ENCODE results near the gene CTSH. TPM values are rescaled to one million over a fixed set of nuclear protein-coding genes. Genes with fewer than 3 reads are reported as not detected.

CTSH gene
- total and polyA plus RNA-seq, 2 donors (not counting 1 experiment from before 2014, with no cell fraction given), result 5.3 to 6.9 TPM

DNA sequence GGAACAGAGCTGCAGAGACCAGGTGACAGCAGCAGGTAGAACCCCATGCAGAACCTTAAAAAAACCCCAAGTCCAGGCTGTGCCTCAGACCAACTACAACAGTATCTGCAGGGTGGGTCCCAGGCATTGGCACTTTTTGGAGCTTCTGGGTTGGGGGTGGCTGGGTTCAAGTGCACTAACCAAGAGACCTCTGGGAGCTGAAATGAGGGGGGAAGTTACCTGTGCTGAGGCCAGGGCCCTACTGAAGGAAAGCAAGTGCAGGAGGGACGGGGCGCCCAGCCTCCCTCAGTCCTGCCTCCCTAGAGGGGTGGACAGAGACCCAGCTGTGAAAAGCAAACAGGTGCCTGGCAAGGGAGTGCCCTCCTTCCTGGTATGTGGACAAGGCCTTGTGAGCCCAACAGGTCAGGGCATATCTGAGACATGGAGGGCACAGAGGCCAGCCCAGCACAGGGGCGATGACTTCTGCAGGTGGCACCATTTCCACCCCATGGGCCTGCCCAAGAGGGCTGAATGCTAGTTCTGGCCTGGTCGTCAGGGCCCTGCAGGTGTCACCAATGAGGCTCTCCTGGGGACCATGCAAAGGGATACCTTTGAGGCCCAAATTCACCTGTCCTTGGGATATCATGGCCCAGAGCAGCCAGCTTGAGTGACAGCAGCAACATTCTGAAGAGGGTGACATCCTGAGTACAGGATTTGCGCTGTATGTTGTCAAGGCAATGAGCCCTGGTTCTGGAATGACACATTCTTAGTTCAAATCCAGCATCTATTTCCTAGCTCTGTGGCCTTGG lies 18.7 kb downstream of the CTSH start:
- Histone ChIP-seq H3K27ac (ENCODE audit: insufficient read depth, low read length) (no peak overlapping the region), H3K9me3 (ENCODE audit: control insufficient read depth, insufficient read depth, low read depth, low read length) (no peaks in the 10 kb centered on the region), H3K36me3 (ENCODE audit: control insufficient read depth, insufficient read depth, low read length) (peaks cover 9% of the 10 kb centered on the region), H3K9ac (ENCODE audit: insufficient read depth, low read length) (no peak overlapping the region), H4K20me1 (ENCODE audit: control insufficient read depth, extremely low read depth, insufficient read depth, low read length) (no peaks in the 10 kb centered on the region), H3K27me3 (ENCODE audit: control insufficient read depth, insufficient read depth, low read length) (no peaks in the 10 kb centered on the region), H3K4me2 (ENCODE audit: extremely low read depth, insufficient read depth, low read length) (no peak overlapping the region), H3K4me1 (ENCODE audit: control insufficient read depth, extremely low read depth, insufficient read depth, low read length) (peaks cover 7% of the 10 kb centered on the region), H2AFZ (ENCODE audit: low read length) (no peak overlapping the region), H3K4me3 (replicated peaks in 1 of 4; ENCODE audit: control extremely low read depth in 1 of 4, insufficient read depth in 1 of 4, low read depth in 3 of 4, low read length in 4 of 4) (no peak overlapping the region), H3K79me2 (ENCODE audit: control insufficient read depth, insufficient read depth, low read length) (no peaks in the 10 kb centered on the region)
- no peak for DNase-seq (ENCODE audit: low read depth in 2 of 2)
- TF ChIP-seq EZH2 (IDR thresholded peaks at IDR 0.05; ENCODE audit: low read length, missing control alignments), result no peak
- TF ChIP-seq, protein P1, sequence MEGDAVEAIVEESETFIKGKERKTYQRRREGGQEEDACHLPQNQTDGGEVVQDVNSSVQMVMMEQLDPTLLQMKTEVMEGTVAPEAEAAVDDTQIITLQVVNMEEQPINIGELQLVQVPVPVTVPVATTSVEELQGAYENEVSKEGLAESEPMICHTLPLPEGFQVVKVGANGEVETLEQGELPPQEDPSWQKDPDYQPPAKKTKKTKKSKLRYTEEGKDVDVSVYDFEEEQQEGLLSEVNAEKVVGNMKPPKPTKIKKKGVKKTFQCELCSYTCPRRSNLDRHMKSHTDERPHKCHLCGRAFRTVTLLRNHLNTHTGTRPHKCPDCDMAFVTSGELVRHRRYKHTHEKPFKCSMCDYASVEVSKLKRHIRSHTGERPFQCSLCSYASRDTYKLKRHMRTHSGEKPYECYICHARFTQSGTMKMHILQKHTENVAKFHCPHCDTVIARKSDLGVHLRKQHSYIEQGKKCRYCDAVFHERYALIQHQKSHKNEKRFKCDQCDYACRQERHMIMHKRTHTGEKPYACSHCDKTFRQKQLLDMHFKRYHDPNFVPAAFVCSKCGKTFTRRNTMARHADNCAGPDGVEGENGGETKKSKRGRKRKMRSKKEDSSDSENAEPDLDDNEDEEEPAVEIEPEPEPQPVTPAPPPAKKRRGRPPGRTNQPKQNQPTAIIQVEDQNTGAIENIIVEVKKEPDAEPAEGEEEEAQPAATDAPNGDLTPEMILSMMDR (conservative IDR thresholded peaks at IDR 0.05 in 1 of 2, IDR thresholded peaks at IDR 0.05 in 1 of 2; ENCODE audit: low read depth in 1 of 2, low read length in 2 of 2), result no peak

DNA sequence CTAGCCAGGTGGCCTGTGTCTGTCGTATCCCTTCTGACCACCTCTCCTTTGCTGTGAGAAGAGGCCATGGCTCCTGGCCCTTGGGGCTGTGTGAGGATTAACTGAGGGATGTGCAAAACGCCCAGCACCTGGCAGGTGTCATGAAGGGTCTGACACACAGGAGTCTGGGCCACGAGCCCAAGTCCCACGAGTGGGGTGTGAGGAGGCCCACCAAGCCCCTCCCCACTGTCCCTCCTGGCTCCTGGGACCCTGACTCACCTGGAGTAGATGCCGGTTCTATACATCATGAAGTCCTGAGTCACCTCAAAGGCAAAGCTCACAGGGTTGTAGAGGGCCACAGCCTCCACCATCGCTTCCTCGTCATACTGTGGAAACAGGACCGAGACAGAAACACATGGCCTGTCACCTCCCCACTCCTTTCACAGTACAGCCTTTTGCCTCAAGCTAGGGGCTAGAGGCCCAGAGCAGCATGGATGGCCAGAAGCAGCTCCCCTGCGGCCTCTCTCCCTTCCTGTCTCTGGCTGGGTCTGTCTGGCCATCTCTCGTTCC lies 19.7 kb downstream of the CTSH start:
- Histone ChIP-seq H4K20me1 (ENCODE audit: control insufficient read depth, extremely low read depth, insufficient read depth, low read length) (no peaks in the 10 kb centered on the region), H2AFZ (ENCODE audit: low read length) (no peak overlapping the region), H3K27ac (ENCODE audit: insufficient read depth, low read length) (no peak overlapping the region), H3K36me3 (ENCODE audit: control insufficient read depth, insufficient read depth, low read length) (peaks cover 9% of the 10 kb centered on the region), H3K79me2 (ENCODE audit: control insufficient read depth, insufficient read depth, low read length) (no peaks in the 10 kb centered on the region), H3K9ac (ENCODE audit: insufficient read depth, low read length) (no peak overlapping the region), H3K4me3 (replicated peaks in 1 of 4; ENCODE audit: control extremely low read depth in 1 of 4, insufficient read depth in 1 of 4, low read depth in 3 of 4, low read length in 4 of 4) (no peak overlapping the region), H3K9me3 (ENCODE audit: control insufficient read depth, insufficient read depth, low read depth, low read length) (no peaks in the 10 kb centered on the region), H3K27me3 (ENCODE audit: control insufficient read depth, insufficient read depth, low read length) (no peaks in the 10 kb centered on the region), H3K4me2 (ENCODE audit: extremely low read depth, insufficient read depth, low read length) (no peak overlapping the region), H3K4me1 (ENCODE audit: control insufficient read depth, extremely low read depth, insufficient read depth, low read length) (no peaks in the 10 kb centered on the region)
- no peak for TF ChIP-seq EZH2 (IDR thresholded peaks at IDR 0.05; ENCODE audit: low read length, missing control alignments)
- TF ChIP-seq, protein P1 (conservative IDR thresholded peaks at IDR 0.05 in 1 of 2, IDR thresholded peaks at IDR 0.05 in 1 of 2; ENCODE audit: low read depth in 1 of 2, low read length in 2 of 2), result no peak
- DNase-seq (ENCODE audit: low read depth in 2 of 2), result no peak

DNA sequence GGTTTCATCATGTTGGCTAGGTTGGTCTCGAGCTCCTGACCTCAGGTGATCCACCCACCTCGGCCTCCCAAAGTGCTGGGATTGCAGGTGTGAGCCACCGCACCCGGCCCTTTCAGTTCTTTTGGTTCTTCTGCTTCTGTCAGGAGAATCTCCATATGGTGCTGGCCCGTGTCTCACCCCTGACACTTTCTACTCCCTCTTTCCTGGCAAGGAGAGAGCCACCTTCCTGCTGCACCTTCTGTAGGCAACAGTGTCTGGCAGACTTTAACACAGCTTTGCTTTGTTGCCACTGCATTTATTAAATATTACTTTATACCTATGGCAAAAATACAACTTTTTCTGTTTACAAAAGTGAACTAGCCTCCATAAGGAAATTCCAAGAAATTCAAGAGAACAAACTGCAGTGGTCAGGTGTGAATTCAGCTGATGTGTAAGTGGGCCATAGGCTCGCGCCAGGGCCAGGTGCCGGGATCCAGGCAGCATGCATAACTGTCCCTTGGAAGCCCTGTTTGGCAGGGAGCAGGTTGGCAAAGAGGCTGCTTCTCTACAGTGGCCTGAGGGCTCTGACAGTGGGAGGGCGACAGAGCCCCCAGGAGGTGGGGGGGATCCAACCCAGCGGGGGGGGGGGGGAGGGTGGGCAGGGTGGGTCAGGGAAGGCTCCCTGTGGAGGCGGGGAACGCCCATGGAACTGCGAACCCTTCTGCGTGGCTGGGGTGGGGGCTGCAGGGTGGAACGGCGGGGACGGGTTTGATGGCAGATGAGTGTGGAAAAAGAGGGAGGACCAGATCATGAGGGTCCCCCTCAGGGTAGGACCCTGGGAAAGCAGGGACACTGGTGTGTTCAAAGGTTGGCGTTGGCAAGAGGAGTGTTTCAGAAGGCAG lies 21.1 kb downstream of the CTSH start:
- Histone ChIP-seq H3K4me1 (ENCODE audit: control insufficient read depth, extremely low read depth, insufficient read depth, low read length) (no peaks in the 10 kb centered on the region), H2AFZ (ENCODE audit: low read length) (no peak overlapping the region)
- TF ChIP-seq, protein P1 (conservative IDR thresholded peaks at IDR 0.05 in 1 of 2, IDR thresholded peaks at IDR 0.05 in 1 of 2; ENCODE audit: low read depth in 1 of 2, low read length in 2 of 2), result no peak
- no peak for TF ChIP-seq EZH2 (IDR thresholded peaks at IDR 0.05; ENCODE audit: low read length, missing control alignments)

More for the DNA sequence above, 21.1 kb downstream of the CTSH start:
- no peak overlapping the region for H3K27ac ChIP-seq (ENCODE audit: insufficient read depth, low read length)
- H3K79me2 ChIP-seq (ENCODE audit: control insufficient read depth, insufficient read depth, low read length), result no peaks in the 10 kb centered on the region
- peaks cover 14% of the 10 kb centered on the region for H3K36me3 ChIP-seq (ENCODE audit: control insufficient read depth, insufficient read depth, low read length)
- H3K4me2 ChIP-seq (ENCODE audit: extremely low read depth, insufficient read depth, low read length), result no peak overlapping the region
- H3K9ac ChIP-seq (ENCODE audit: insufficient read depth, low read length), result no peak overlapping the region
- H3K27me3 ChIP-seq (ENCODE audit: control insufficient read depth, insufficient read depth, low read length), result no peaks in the 10 kb centered on the region
- H4K20me1 ChIP-seq (ENCODE audit: control insufficient read depth, extremely low read depth, insufficient read depth, low read length), result no peaks in the 10 kb centered on the region
- H3K4me3 ChIP-seq (replicated peaks in 1 of 4; ENCODE audit: control extremely low read depth in 1 of 4, insufficient read depth in 1 of 4, low read depth in 3 of 4, low read length in 4 of 4), result no peak overlapping the region
- DNase-seq (ENCODE audit: low read depth in 2 of 2), result no peak
- no peaks in the 10 kb centered on the region for H3K9me3 ChIP-seq (ENCODE audit: control insufficient read depth, insufficient read depth, low read depth, low read length)
